Measurements from ENCODE around the gene XPO4.
"Not testable (repeated sequence)": the region's sequence is repeated elsewhere in the genome, so short reads cannot be mapped to it uniquely, and the experiment has no call there.

The XPO4 gene

GRCh38 chr13:20902438-20903163 is at the start of gene XPO4:
Gene XPO4, minus strand, starts transcription at chr13:20902746. Its CDS starts 8 bp downstream, at chr13:20902738.
- H3K4me1 ChIP-seq (ENCODE audit: control insufficient read depth in 1 of 2, insufficient read depth in 1 of 2, low read depth in 1 of 2, low read length in 1 of 2): peaks cover 10 to 14% of the 10 kb centered on the region in 2 experiments
- TF ChIP-seq CTCF (IDR thresholded peaks at IDR 0.05): no peak
- no peaks in the 10 kb centered on the region for H3K36me3 ChIP-seq
- H3K4me3 ChIP-seq (ENCODE audit: low read depth in 1 of 2, low read length in 1 of 2): peak within 1 kb of the TSS; percentile 72 to 83
- no peaks in the 10 kb centered on the region for H3K9me3 ChIP-seq
- peaks cover 5% of the 10 kb centered on the region for H3K27me3 ChIP-seq
- peak within 1 kb of the TSS; percentile 57 for H3K27ac ChIP-seq

GRCh38 chr13:20948001-20948400 is 45.5 kb upstream of the XPO4 start:
- H3K27ac ChIP-seq: not testable (repeated sequence)

GRCh38 chr13:20945952-20946383 is 43.4 kb upstream of the XPO4 start:
- Histone ChIP-seq H3K27me3 (peaks cover 5% of the 10 kb centered on the region), H3K4me1 (ENCODE audit: control insufficient read depth in 1 of 2, insufficient read depth in 1 of 2, low read depth in 1 of 2, low read length in 1 of 2) (peaks cover 16 to 20% of the 10 kb centered on the region in 2 experiments), H3K27ac (no peak overlapping the region), H3K4me3 (ENCODE audit: low read depth in 1 of 2, low read length in 1 of 2) (peak overlapping the region in 1 of 2 experiments; percentile 45), H3K9me3 (no peaks in the 10 kb centered on the region), H3K36me3 (no peaks in the 10 kb centered on the region)
- TF ChIP-seq CTCF (IDR thresholded peaks at IDR 0.05): no peak

More at GRCh38 chr13:20948001-20948400, 45.5 kb upstream of the XPO4 start:
- H3K4me1 ChIP-seq (ENCODE audit: control insufficient read depth in 1 of 2, insufficient read depth in 1 of 2, low read depth in 1 of 2, low read length in 1 of 2): peaks cover 16 to 20% of the 10 kb centered on the region in 2 experiments
- not testable (repeated sequence) for H3K9me3 ChIP-seq; H3K4me3 ChIP-seq (ENCODE audit: low read depth in 1 of 2, low read length in 1 of 2); H3K27me3 ChIP-seq; H3K36me3 ChIP-seq

- TF ChIP-seq CTCF (IDR thresholded peaks at IDR 0.05): no peak
- Histone ChIP-seq H3K27ac (no peak overlapping the region), H3K9me3 (no peaks in the 10 kb centered on the region), H3K36me3 (no peaks in the 10 kb centered on the region), H3K4me1 (ENCODE audit: control insufficient read depth in 1 of 2, insufficient read depth in 1 of 2, low read depth in 1 of 2, low read length in 1 of 2) (peaks cover 16 to 20% of the 10 kb centered on the region in 2 experiments), H3K27me3 (peaks cover 5% of the 10 kb centered on the region), H3K4me3 (ENCODE audit: low read depth in 1 of 2, low read length in 1 of 2) (no peak overlapping the region)
Measured at GRCh38 chr13:20942938-20943559, 40.5 kb upstream of the XPO4 start.

- H3K27ac ChIP-seq; H3K4me3 ChIP-seq (ENCODE audit: low read depth in 1 of 2, low read length in 1 of 2); H3K36me3 ChIP-seq; H3K27me3 ChIP-seq; H3K9me3 ChIP-seq: not testable (repeated sequence)
- H3K4me1 ChIP-seq (ENCODE audit: control insufficient read depth in 1 of 2, insufficient read depth in 1 of 2, low read depth in 1 of 2, low read length in 1 of 2): peaks cover 8 to 11% of the 10 kb centered on the region in 2 experiments
Measured at GRCh38 chr13:20940511-20940910, 38.0 kb upstream of the XPO4 start.

- no peaks in the 10 kb centered on the region for H3K9me3 ChIP-seq
Measured at GRCh38 chr13:20940083-20940482, 37.5 kb upstream of the XPO4 start.

More at GRCh38 chr13:20940083-20940482, 37.5 kb upstream of the XPO4 start:
- no peak overlapping the region for H3K27ac ChIP-seq
- no peaks in the 10 kb centered on the region for H3K36me3 ChIP-seq
- H3K4me3 ChIP-seq (ENCODE audit: low read depth in 1 of 2, low read length in 1 of 2): no peak overlapping the region
- H3K4me1 ChIP-seq (ENCODE audit: control insufficient read depth in 1 of 2, insufficient read depth in 1 of 2, low read depth in 1 of 2, low read length in 1 of 2): peaks cover 8 to 11% of the 10 kb centered on the region in 2 experiments
- no peak for TF ChIP-seq CTCF (IDR thresholded peaks at IDR 0.05)
- no peaks in the 10 kb centered on the region for H3K27me3 ChIP-seq

Data from neutrophil (primary cell).